ENCODE results near the gene GAREM1.
"Not testable (repeated sequence)": the region's sequence is repeated elsewhere in the genome, so short reads cannot be mapped to it uniquely, and the experiment has no call there.

GAREM1 gene

DNA sequence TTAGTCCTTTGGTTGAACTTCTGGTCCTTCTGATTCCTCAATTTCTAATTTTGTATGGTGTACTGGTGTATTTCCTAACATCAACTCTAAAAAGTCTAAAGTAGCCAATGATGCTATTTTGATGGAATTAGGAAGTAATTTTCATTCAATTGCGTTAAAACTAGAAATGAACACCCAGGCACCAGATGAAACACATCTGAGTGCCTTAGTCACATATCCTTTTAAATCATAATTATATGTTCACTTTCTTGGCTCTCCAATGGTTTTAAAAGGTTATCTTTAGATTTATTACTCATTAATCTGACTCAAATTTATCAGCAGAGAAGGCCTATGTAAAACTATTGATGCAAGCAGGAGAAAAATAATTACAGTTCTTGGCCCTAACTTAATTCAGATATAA lies 119.7 kb downstream of the GAREM1 start:
- H2AFZ ChIP-seq (ENCODE audit: low read depth, low read length): no peak overlapping the region
- no peak overlapping the region for H3K4me2 ChIP-seq (ENCODE audit: low read length)
- peaks cover 16% of the 10 kb centered on the region for H3K4me1 ChIP-seq (ENCODE audit: low read length)
- no peaks in the 10 kb centered on the region for H3K9me3 ChIP-seq (ENCODE audit: insufficient read depth, low read length)
- no peak overlapping the region for H3K4me3 ChIP-seq (ENCODE audit: low read length)
- H3K9ac ChIP-seq (ENCODE audit: low read length): no peak overlapping the region
- no peaks in the 10 kb centered on the region for H4K20me1 ChIP-seq (ENCODE audit: insufficient read depth, low read length)
- no peaks in the 10 kb centered on the region for H3K79me2 ChIP-seq (ENCODE audit: low read length)
- no peaks in the 10 kb centered on the region for H3K27me3 ChIP-seq (ENCODE audit: low read depth, low read length)
- TF ChIP-seq, protein P1, sequence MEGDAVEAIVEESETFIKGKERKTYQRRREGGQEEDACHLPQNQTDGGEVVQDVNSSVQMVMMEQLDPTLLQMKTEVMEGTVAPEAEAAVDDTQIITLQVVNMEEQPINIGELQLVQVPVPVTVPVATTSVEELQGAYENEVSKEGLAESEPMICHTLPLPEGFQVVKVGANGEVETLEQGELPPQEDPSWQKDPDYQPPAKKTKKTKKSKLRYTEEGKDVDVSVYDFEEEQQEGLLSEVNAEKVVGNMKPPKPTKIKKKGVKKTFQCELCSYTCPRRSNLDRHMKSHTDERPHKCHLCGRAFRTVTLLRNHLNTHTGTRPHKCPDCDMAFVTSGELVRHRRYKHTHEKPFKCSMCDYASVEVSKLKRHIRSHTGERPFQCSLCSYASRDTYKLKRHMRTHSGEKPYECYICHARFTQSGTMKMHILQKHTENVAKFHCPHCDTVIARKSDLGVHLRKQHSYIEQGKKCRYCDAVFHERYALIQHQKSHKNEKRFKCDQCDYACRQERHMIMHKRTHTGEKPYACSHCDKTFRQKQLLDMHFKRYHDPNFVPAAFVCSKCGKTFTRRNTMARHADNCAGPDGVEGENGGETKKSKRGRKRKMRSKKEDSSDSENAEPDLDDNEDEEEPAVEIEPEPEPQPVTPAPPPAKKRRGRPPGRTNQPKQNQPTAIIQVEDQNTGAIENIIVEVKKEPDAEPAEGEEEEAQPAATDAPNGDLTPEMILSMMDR (IDR thresholded peaks at IDR 0.05; ENCODE audit: low read depth, low read length): no peak
- no peak for TF ChIP-seq EZH2phosphoT487 (IDR thresholded peaks at IDR 0.05; ENCODE audit: low read depth)
- H3K36me3 ChIP-seq (replicated peaks; ENCODE audit: low read depth, low read length): no peaks in the 10 kb centered on the region
- no peak overlapping the region for H3K27ac ChIP-seq (ENCODE audit: low read length)

DNA sequence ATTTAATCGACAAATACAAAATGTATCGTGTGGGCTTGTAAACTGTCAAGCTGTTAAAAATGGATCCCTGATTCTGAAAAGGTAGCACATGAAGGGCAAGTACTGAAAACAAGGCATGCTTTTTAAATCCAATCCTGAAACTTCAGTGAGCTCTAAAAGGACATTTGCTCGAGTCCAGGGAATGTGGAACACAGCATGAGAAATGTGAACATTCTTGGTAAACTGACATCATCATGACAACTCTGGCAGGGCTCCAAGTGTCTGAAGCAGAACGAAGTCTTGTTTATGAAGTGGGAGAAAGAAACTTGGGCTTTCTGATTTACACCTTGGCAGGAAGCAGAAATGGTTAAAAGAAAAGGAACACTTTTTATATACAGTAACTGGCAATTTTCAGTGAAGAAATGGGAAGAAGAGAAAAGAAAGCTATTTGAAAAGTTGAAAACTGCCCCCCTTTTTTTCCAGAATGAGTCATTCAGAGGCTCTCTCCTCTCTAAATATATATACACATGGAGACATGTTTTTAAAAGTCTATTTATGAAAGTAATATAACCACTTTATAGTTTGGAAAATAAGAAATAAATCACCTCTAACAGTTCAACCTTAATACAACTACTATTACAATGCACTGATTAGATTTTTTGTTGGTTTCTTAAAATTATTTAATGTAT lies 120.8 kb downstream of the GAREM1 start:
- TF ChIP-seq, protein P1 (IDR thresholded peaks at IDR 0.05; ENCODE audit: low read depth, low read length): no peak
- TF ChIP-seq EZH2phosphoT487 (IDR thresholded peaks at IDR 0.05; ENCODE audit: low read depth): no peak
- H3K4me2 ChIP-seq (ENCODE audit: low read length): peak overlapping the region; percentile 36
- H3K27me3 ChIP-seq (ENCODE audit: low read depth, low read length): no peaks in the 10 kb centered on the region
- H2AFZ ChIP-seq (ENCODE audit: low read depth, low read length): no peak overlapping the region
- no peaks in the 10 kb centered on the region for H3K79me2 ChIP-seq (ENCODE audit: low read length)
- no peaks in the 10 kb centered on the region for H3K36me3 ChIP-seq (replicated peaks; ENCODE audit: low read depth, low read length)
- no peak overlapping the region for H3K9ac ChIP-seq (ENCODE audit: low read length)
- no peak overlapping the region for H3K4me3 ChIP-seq (ENCODE audit: low read length)
- H3K4me1 ChIP-seq (ENCODE audit: low read length): peaks cover 16% of the 10 kb centered on the region
- no peak overlapping the region for H3K27ac ChIP-seq (ENCODE audit: low read length)
- no peaks in the 10 kb centered on the region for H4K20me1 ChIP-seq (ENCODE audit: insufficient read depth, low read length)
- no peaks in the 10 kb centered on the region for H3K9me3 ChIP-seq (ENCODE audit: insufficient read depth, low read length)

DNA sequence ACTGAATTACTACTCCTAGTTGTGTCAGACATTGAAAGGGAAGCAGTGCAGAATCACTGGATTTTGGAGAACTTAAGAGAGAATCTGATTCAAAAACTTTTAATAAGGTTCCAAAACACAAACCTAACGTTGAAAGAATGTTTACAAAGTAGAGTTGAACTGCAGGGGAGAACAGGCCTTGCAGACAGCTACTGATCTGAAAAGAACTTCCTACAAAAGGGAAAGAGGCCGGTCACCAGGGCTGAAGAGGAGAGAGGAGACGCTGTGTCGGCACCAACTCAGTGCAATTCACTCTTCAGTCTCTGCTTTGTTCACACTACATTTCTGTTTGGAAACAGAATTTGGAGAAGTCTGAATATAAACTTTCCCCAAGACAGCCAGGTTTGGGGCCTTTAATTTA lies 124.0 kb downstream of the GAREM1 start:
- Histone ChIP-seq H4K20me1 (ENCODE audit: insufficient read depth, low read length) (no peaks in the 10 kb centered on the region), H3K36me3 (replicated peaks; ENCODE audit: low read depth, low read length) (no peaks in the 10 kb centered on the region), H3K27ac (ENCODE audit: low read length) (no peak overlapping the region), H3K9ac (ENCODE audit: low read length) (no peak overlapping the region), H3K27me3 (ENCODE audit: low read depth, low read length) (no peaks in the 10 kb centered on the region), H3K4me3 (ENCODE audit: low read length) (no peak overlapping the region), H3K4me2 (ENCODE audit: low read length) (no peak overlapping the region), H3K4me1 (ENCODE audit: low read length) (peaks cover 10% of the 10 kb centered on the region), H3K9me3 (ENCODE audit: insufficient read depth, low read length) (no peaks in the 10 kb centered on the region), H3K79me2 (ENCODE audit: low read length) (no peaks in the 10 kb centered on the region), H2AFZ (ENCODE audit: low read depth, low read length) (no peak overlapping the region)
- TF ChIP-seq, protein P1 (IDR thresholded peaks at IDR 0.05; ENCODE audit: low read depth, low read length): no peak
- TF ChIP-seq EZH2phosphoT487 (IDR thresholded peaks at IDR 0.05; ENCODE audit: low read depth): no peak

DNA sequence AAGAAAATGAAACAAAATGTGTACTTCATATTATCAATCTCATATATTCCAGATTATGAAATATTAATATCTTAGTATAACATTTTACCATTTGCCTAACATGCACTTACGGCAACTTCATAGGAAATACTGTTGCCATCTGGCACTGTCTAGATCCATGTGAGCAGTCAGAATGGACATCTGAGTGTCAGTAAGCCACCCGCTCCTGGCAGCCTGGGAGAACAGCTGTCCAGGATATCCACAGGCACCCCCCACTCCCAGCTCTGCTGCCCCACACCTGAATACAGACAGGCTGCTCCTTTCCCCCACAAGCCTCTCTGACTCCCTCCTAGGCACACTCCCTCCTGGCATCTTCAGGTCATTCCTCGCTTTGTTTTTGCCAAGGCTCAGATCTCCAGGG lies 127.0 kb downstream of the GAREM1 start:
- Histone ChIP-seq H3K27ac (ENCODE audit: low read length) (no peak overlapping the region), H3K9me3 (ENCODE audit: insufficient read depth, low read length) (no peaks in the 10 kb centered on the region), H2AFZ (ENCODE audit: low read depth, low read length) (no peak overlapping the region), H3K4me2 (ENCODE audit: low read length) (no peak overlapping the region), H3K27me3 (ENCODE audit: low read depth, low read length) (no peaks in the 10 kb centered on the region), H3K4me1 (ENCODE audit: low read length) (peaks cover 22% of the 10 kb centered on the region), H3K4me3 (ENCODE audit: low read length) (no peak overlapping the region), H3K79me2 (ENCODE audit: low read length) (no peaks in the 10 kb centered on the region), H4K20me1 (ENCODE audit: insufficient read depth, low read length) (no peaks in the 10 kb centered on the region), H3K9ac (ENCODE audit: low read length) (no peak overlapping the region), H3K36me3 (replicated peaks; ENCODE audit: low read depth, low read length) (no peaks in the 10 kb centered on the region)
- TF ChIP-seq, protein P1 (IDR thresholded peaks at IDR 0.05; ENCODE audit: low read depth, low read length): no peak
- no peak for TF ChIP-seq EZH2phosphoT487 (IDR thresholded peaks at IDR 0.05; ENCODE audit: low read depth)

DNA sequence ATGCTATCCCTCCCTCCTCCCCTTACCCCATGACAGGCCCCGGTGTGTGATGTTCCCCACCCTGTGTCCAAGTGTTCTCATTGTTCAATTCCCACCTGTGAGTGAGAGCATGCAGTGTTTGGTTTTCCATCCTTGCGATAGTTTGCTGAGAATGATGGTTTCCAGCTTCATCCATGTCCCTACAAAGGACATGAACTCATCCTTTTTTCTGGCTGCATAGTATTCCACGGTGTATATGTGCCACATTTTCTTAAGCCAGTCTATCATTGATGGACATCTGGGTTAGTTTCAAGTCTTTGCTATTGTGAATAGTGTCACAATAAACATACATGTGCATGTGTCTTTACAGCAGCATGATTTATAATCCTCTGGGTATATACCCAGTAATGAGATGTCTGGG lies 129.6 kb downstream of the GAREM1 start:
- H3K27me3 ChIP-seq (ENCODE audit: low read depth, low read length); H3K4me2 ChIP-seq (ENCODE audit: low read length); H4K20me1 ChIP-seq (ENCODE audit: insufficient read depth, low read length); H3K9ac ChIP-seq (ENCODE audit: low read length); H3K9me3 ChIP-seq (ENCODE audit: insufficient read depth, low read length); H3K36me3 ChIP-seq (replicated peaks; ENCODE audit: low read depth, low read length); H3K4me3 ChIP-seq (ENCODE audit: low read length); H2AFZ ChIP-seq (ENCODE audit: low read depth, low read length); H3K79me2 ChIP-seq (ENCODE audit: low read length); H3K27ac ChIP-seq (ENCODE audit: low read length): not testable (repeated sequence)
- peaks cover 28% of the 10 kb centered on the region for H3K4me1 ChIP-seq (ENCODE audit: low read length)
